ENCODE results near the gene MUSK. TPM values are rescaled to one million over a fixed set of nuclear protein-coding genes. Genes with fewer than 3 reads are reported as not detected.

The MUSK gene
- total RNA-seq, 1 donor from 2014 or later: 0.24 TPM

GRCh38 chr9:110828264-110828663 is 159.7 kb downstream of the MUSK start:
- Histone ChIP-seq H3K9me3 (ENCODE audit: low read depth) (no peaks in the 10 kb centered on the region), H3K4me1 (no peaks in the 10 kb centered on the region), H3F3A (ENCODE audit: low read depth) (no peaks in the 10 kb centered on the region), H3K4me2 (no peak overlapping the region), H4K20me1 (ENCODE audit: low read depth) (no peaks in the 10 kb centered on the region), H3K4me3 (no peak overlapping the region), H3K27me3 (no peaks in the 10 kb centered on the region), H3K9ac (no peak overlapping the region), H2AFZ (replicated peaks) (no peak overlapping the region), H3K79me2 (ENCODE audit: low read depth) (no peaks in the 10 kb centered on the region), H3K36me3 (no peaks in the 10 kb centered on the region), H3K27ac (no peak overlapping the region)
- no peak for TF ChIP-seq EZH2 (IDR thresholded peaks at IDR 0.05)
- no peak for TF ChIP-seq CTCF (IDR thresholded peaks at IDR 0.05)
- TF ChIP-seq EZH2phosphoT487 (IDR thresholded peaks at IDR 0.05): no peak
- H3K4me3 Mint-ChIP-seq: no peak overlapping the region
- H3K27ac Mint-ChIP-seq: no peak overlapping the region
- peaks cover 5% of the 10 kb centered on the region for H3K4me1 Mint-ChIP-seq
- H3K9me3 Mint-ChIP-seq: peaks cover 17% of the 10 kb centered on the region
- no peaks in the 10 kb centered on the region for H3K36me3 Mint-ChIP-seq
- no peaks in the 10 kb centered on the region for H3K27me3 Mint-ChIP-seq (ENCODE audit: insufficient read depth, low read depth)
- peak; percentile 17 for DNase-seq (ENCODE audit: low spot score)

- no peaks in the 10 kb centered on the region for H3K9me3 ChIP-seq (ENCODE audit: low read depth)
- H3K27me3 ChIP-seq: no peaks in the 10 kb centered on the region
- no peak overlapping the region for H3K27ac Mint-ChIP-seq
- no peak overlapping the region for H3K27ac ChIP-seq
- no peak overlapping the region for H3K4me3 ChIP-seq
- DNase-seq (ENCODE audit: low spot score): no peak
- TF ChIP-seq EZH2phosphoT487 (IDR thresholded peaks at IDR 0.05) (no peak), CTCF (IDR thresholded peaks at IDR 0.05) (no peak), EZH2 (IDR thresholded peaks at IDR 0.05) (no peak)
- H3K27me3 Mint-ChIP-seq (ENCODE audit: insufficient read depth, low read depth): no peaks in the 10 kb centered on the region
- H3K4me2 ChIP-seq: no peak overlapping the region
- no peaks in the 10 kb centered on the region for H3K4me1 ChIP-seq
- H2AFZ ChIP-seq (replicated peaks): no peak overlapping the region
- H3K9ac ChIP-seq: no peak overlapping the region
- H3K36me3 ChIP-seq: no peaks in the 10 kb centered on the region
- no peaks in the 10 kb centered on the region for H4K20me1 ChIP-seq (ENCODE audit: low read depth)
- peaks cover 5% of the 10 kb centered on the region for H3K4me1 Mint-ChIP-seq
- no peaks in the 10 kb centered on the region for H3F3A ChIP-seq (ENCODE audit: low read depth)
- no peak overlapping the region for H3K4me3 Mint-ChIP-seq
- peaks cover 9% of the 10 kb centered on the region for H3K9me3 Mint-ChIP-seq
- H3K36me3 Mint-ChIP-seq: no peaks in the 10 kb centered on the region
- no peaks in the 10 kb centered on the region for H3K79me2 ChIP-seq (ENCODE audit: low read depth)
Observed at GRCh38 chr9:110830495-110830894, 161.9 kb downstream of the MUSK start.

GRCh38 chr9:110832926-110833325 is 164.3 kb downstream of the MUSK start:
- H3K27ac Mint-ChIP-seq: no peak overlapping the region
- H3K36me3 Mint-ChIP-seq: no peaks in the 10 kb centered on the region
- no peak overlapping the region for H3K4me3 Mint-ChIP-seq
- H3F3A ChIP-seq (ENCODE audit: low read depth): no peaks in the 10 kb centered on the region
- H3K27ac ChIP-seq: no peak overlapping the region
- H3K36me3 ChIP-seq: no peaks in the 10 kb centered on the region
- no peaks in the 10 kb centered on the region for H4K20me1 ChIP-seq (ENCODE audit: low read depth)
- no peaks in the 10 kb centered on the region for H3K79me2 ChIP-seq (ENCODE audit: low read depth)
- H3K9ac ChIP-seq: no peak overlapping the region
- no peaks in the 10 kb centered on the region for H3K4me1 ChIP-seq
- no peaks in the 10 kb centered on the region for H3K27me3 Mint-ChIP-seq (ENCODE audit: insufficient read depth, low read depth)
- no peak overlapping the region for H3K4me2 ChIP-seq
- no peaks in the 10 kb centered on the region for H3K27me3 ChIP-seq
- DNase-seq (ENCODE audit: low spot score): no peak
- H3K9me3 Mint-ChIP-seq: peaks cover 5% of the 10 kb centered on the region
- no peak overlapping the region for H2AFZ ChIP-seq (replicated peaks)
- H3K4me1 Mint-ChIP-seq: peaks cover 10% of the 10 kb centered on the region
- no peaks in the 10 kb centered on the region for H3K9me3 ChIP-seq (ENCODE audit: low read depth)
- H3K4me3 ChIP-seq: no peak overlapping the region
- TF ChIP-seq CTCF (IDR thresholded peaks at IDR 0.05) (no peak), EZH2 (IDR thresholded peaks at IDR 0.05) (no peak), EZH2phosphoT487 (IDR thresholded peaks at IDR 0.05) (no peak)

Data from neural progenitor cell (in vitro differentiated cells).